GM18519 (cell line): ENCODE results near the gene CCDC112.

Experiments used
- ATAC-seq: cut with Tn5 transposase; IDR thresholded peaks from one replicate; pipeline ENCODE4 v1.9.1; 2021; ENCODE audit warnings: mild to moderate bottlenecking, moderate library complexity; ENCODE audit not compliant: unreplicated experiment, low FRiP score

Gene CCDC112

GRCh38 chr5:115319007-115319406 is 22.6 kb upstream of the CCDC112 start:
- no peak for ATAC-seq

GRCh38 chr5:115317736-115318135 is 21.3 kb upstream of the CCDC112 start:
- ATAC-seq: no peak

- ATAC-seq: no peak
Measured at GRCh38 chr5:115317320-115317719, 20.9 kb upstream of the CCDC112 start.

GRCh38 chr5:115313632-115314031 is 17.2 kb upstream of the CCDC112 start:
- ATAC-seq: no peak

GRCh38 chr5:115313052-115313451 is 16.6 kb upstream of the CCDC112 start:
- ATAC-seq: no peak

- ATAC-seq: no peak
Measured at GRCh38 chr5:115309751-115310370, 13.4 kb upstream of the CCDC112 start.

GRCh38 chr5:115308815-115309214 is 12.4 kb upstream of the CCDC112 start:
- no peak for ATAC-seq

- no peak for ATAC-seq
Measured at GRCh38 chr5:115306011-115306536, 9.6 kb upstream of the CCDC112 start.

- ATAC-seq: no peak
Measured at GRCh38 chr5:115304496-115304895, 8.0 kb upstream of the CCDC112 start.

GRCh38 chr5:115298811-115299210 is 2.4 kb upstream of the CCDC112 start:
- ATAC-seq: no peak

- no peak for ATAC-seq
Measured at GRCh38 chr5:115297031-115297430, 577 bp upstream of the CCDC112 start.

GRCh38 chr5:115295777-115296123 is 704 bp downstream of the CCDC112 start:
- no peak for ATAC-seq

GRCh38 chr5:115291397-115291796 is 5.1 kb downstream of the CCDC112 start:
- ATAC-seq: no peak

GRCh38 chr5:115289104-115289503 is 7.3 kb downstream of the CCDC112 start:
- ATAC-seq: no peak

- ATAC-seq: no peak
Measured at GRCh38 chr5:115284021-115284420, 12.4 kb downstream of the CCDC112 start.

- ATAC-seq: no peak
Measured at GRCh38 chr5:115282131-115282530, 14.3 kb downstream of the CCDC112 start.

GRCh38 chr5:115274584-115274983 is 21.9 kb downstream of the CCDC112 start:
- ATAC-seq: no peak

GRCh38 chr5:115272297-115272958 is 24.0 kb downstream of the CCDC112 start:
- ATAC-seq: no peak

GRCh38 chr5:115271295-115272050 is 25.0 kb downstream of the CCDC112 start:
- ATAC-seq: no peak

- ATAC-seq: no peak
Measured at GRCh38 chr5:115267617-115268016, 28.8 kb downstream of the CCDC112 start.

GRCh38 chr5:115265220-115265619 is 31.2 kb downstream of the CCDC112 start:
- no peak for ATAC-seq

GRCh38 chr5:115264786-115265185 is 31.7 kb downstream of the CCDC112 start:
- no peak for ATAC-seq
